SK-N-SH treated with all-trans-retinoic acid at 6 μM for 48 hours (cell line): Measurements from ENCODE around the gene DGKI.

Source experiments
- ARNTL ChIP-seq: fragments of 450-650 bp; formaldehyde crosslinking; IDR thresholded peaks from 2 replicates; pipeline ENCODE4 v1.5.0; 2020; ENCODE audit warnings: low read depth, mild to moderate bottlenecking, moderate library complexity, borderline replicate concordance
- BACH2 ChIP-seq: fragments of 250-450 bp; sonication (Bioruptor Pico); IDR thresholded peaks from 2 replicates; pipeline ENCODE4 v1.9.0; 2021; ENCODE audit warnings: mild to moderate bottlenecking, borderline replicate concordance
- CREB5 ChIP-seq: fragments of 250-450 bp; sonication (Bioruptor Pico); IDR thresholded peaks from 2 replicates; pipeline ENCODE4 v1.5.1; 2020; ENCODE audit warnings: low read depth, mild to moderate bottlenecking, moderate library complexity
- CSRNP3 ChIP-seq: fragments of 250-450 bp; sonication (Bioruptor Pico); IDR thresholded peaks from 2 replicates; pipeline ENCODE4 v1.5.1; 2021; ENCODE audit warnings: mild to moderate bottlenecking, moderate library complexity
- PATZ1 ChIP-seq: fragments of 250-450 bp; sonication (Bioruptor Pico); IDR thresholded peaks from 2 replicates; pipeline ENCODE4 v1.8.0; 2020; ENCODE audit warnings: mild to moderate bottlenecking, moderate library complexity, borderline replicate concordance
- RARB ChIP-seq: fragments of 250-450 bp; sonication (Bioruptor Pico); IDR thresholded peaks from 2 replicates; pipeline ENCODE4 v1.8.0; 2021; ENCODE audit warnings: mild to moderate bottlenecking, moderate library complexity
- TOX ChIP-seq: fragments of 250-450 bp; sonication (Bioruptor Pico); IDR thresholded peaks from 2 replicates; pipeline ENCODE4 v1.8.0; 2021; ENCODE audit warnings: mild to moderate bottlenecking, moderate library complexity, borderline replicate concordance
- ZC3H10 ChIP-seq: fragments of 250-450 bp; sonication (Bioruptor Pico); IDR thresholded peaks from 2 replicates; pipeline ENCODE4 v1.5.1; 2021; ENCODE audit warnings: mild to moderate bottlenecking, moderate library complexity
- ZFP3 ChIP-seq: fragments of 250-450 bp; sonication (Bioruptor Pico); IDR thresholded peaks from 2 replicates; pipeline ENCODE4 v1.5.0; 2020; ENCODE audit warnings: mild to moderate bottlenecking, moderate library complexity
- ZFP30 ChIP-seq: fragments of 450-650 bp; formaldehyde crosslinking; IDR thresholded peaks from 2 replicates; pipeline ENCODE4 v1.5.0; 2022; ENCODE audit warnings: mild to moderate bottlenecking, moderate library complexity
- ZNF565 ChIP-seq: fragments of 450-650 bp; formaldehyde crosslinking; conservative IDR thresholded peaks from 2 replicates; pipeline ENCODE4 v1.5.0; 2020; ENCODE audit warnings: low read depth, mild to moderate bottlenecking, moderate library complexity

- TF ChIP-seq TOX (CRISPR knock-in tag) (no peak), PATZ1 (CRISPR knock-in tag) (no peak), ZFP30 (CRISPR knock-in tag) (no peak), ARNTL (CRISPR knock-in tag) (no peak), RARB (CRISPR knock-in tag) (no peak), CREB5 (no peak), ZC3H10 (CRISPR knock-in tag) (no peak), ZFP3 (CRISPR knock-in tag) (no peak), ZNF565 (no peak), CSRNP3 (CRISPR knock-in tag) (no peak), BACH2 (no peak)
Observed at GRCh38 chr7:137820156-137820555, 26.6 kb downstream of the DGKI start.
